Midbrain (tissue), 1 donor: ENCODE results near the gene MPPED1.

Source experiments
- DNase-seq: peaks from one replicate; lab custom pipeline; 2025; lab: John Stamatoyannopoulos, UW

Gene MPPED1

DNA sequence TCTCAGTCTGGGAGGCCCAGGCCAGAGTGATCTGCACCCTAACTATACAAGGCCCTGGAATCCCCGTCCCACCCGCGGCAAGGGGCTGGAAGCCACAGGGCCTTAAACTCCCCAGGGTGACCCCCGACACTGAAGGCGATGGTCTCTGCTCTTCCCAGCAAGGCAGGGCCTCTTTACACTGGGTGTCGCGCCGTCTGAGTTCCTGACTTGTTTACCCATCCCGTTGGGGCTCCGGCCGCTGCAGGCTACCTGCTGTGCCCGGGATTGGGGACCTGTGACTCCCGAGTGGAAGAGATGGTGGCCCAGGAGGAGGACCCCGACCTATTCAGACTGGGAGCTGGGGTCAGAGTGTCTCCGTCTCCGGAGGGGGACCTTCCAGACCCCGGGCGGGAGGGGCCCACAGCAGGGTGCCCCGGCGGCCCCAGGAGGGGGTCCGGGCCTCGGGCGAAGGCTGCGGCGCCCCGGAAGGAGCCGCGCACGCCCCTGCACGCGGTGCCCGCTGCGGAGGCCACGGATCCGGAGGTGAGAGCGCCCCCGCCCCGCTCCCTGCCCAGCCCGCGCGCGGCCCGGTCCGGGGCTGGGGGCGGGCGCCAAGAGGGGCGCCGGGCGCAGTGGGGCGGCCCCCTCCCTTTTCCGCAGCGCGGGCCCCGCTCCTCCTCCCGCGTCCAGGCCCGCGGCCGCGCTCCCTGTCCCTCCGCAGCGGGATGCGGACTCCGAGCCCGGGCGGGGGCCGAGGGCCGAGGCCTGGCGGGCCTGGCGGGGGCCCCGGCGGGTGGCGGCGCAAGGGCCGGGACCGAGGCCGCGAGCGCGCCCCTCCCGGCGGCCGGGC is 560 bp upstream of the MPPED1 start:
- no peak for DNase-seq

DNA sequence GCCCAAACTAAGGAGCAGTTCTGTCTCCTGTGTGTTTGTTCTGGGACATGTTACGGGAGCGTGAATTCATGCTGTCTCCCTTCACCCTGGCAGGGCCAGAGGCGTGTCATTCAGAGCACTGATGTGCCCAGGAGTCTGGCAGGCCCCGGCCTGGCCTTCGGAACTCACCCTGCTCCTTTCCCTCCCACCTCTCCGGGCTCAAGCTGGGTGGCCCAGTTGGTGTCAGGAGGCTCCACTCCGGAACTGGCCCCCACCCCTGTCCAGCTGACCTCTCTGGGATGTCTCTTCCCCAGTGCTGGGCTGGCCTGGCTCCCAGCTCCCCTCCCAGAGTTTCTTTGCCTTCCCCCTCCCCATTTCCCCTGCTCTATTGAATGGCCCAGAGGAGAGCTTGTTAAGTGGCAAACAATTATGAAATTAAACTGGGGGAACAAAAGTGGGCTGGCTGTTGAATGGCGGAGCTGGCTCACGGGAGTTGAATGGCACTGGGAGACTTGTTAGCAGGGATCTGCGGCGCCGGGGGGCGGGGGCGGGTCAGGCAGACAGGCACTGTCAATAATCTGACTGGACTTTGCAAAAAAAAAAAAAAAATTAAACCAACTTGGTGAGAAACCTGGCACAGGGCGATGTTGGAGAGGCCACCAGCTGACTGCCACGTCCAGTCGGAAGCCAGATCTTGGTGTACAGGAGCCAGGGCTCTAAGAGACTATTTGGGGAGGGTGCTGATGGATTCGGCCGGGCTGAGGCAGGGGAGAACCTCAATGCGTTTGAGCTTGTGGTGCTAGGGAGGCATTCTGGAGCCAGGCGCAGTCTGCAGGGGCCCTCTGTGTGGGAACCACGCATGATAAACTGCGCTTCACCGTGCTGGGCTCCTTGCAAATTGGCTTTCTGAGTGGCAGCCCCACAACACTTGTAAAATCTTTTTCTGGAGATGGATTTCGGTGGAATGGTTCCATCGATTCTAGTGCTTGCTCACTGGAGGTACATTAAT is 1.3 kb downstream of the MPPED1 start:
- DNase-seq = no peak

DNA sequence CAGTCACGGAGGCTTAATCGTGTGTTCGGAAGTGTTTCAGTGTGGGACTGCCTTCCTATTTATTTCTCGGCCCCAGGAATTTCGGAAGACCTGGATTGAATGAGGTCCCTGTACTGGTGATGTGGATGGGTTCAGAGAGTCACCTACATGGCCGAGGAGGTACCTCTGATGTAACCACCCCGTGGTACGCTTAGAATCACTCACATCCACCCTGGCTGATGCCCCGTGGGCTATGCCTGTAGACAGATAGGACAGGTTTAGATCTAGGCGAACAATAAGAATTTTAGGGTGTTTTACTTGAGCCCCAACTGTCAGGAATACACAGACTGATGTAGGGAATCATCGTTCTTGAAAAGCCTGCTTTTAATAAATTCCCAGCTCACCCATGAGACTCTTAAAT is 2.0 kb downstream of the MPPED1 start:
- DNase-seq = no peak

DNA sequence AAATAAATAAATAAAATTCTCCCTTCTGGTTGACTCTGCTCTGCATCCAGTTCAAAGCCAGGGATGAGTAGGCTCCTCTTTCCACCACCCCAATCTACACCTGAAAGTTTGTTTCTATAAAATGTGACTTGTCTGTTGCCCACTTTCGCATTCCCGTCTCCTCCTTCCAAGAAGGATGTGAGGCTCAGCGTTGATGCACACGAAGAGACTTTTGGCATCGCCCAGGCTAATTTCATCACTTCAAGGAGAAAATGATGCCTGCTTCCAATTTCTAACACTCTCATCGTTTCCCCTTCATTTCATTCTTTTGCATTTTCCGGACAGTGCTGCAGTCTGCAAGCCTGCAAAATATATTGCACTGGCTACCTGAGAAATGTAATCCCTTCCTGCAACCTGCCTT is 3.9 kb downstream of the MPPED1 start:
- no peak for DNase-seq

DNA sequence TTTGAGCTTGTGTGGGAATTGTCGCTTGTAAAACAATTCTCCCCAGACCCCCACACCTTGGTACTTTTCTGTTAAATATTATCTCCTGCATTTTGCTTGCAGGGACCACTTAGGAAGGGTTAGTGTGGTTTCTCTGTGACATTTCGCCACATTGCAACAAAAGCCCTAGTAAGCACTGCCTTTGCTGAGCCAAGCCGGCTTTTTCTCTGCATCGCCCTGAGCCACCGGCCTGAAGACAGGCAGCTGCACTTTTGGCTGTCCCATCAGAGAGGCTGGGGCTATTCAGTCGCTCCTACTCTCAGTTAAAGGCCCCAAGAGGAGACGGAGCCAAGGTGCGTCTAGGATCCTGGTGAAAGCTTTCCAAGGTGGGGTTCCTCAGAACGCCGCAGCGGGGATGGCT is 5.7 kb downstream of the MPPED1 start:
- no peak for DNase-seq

DNA sequence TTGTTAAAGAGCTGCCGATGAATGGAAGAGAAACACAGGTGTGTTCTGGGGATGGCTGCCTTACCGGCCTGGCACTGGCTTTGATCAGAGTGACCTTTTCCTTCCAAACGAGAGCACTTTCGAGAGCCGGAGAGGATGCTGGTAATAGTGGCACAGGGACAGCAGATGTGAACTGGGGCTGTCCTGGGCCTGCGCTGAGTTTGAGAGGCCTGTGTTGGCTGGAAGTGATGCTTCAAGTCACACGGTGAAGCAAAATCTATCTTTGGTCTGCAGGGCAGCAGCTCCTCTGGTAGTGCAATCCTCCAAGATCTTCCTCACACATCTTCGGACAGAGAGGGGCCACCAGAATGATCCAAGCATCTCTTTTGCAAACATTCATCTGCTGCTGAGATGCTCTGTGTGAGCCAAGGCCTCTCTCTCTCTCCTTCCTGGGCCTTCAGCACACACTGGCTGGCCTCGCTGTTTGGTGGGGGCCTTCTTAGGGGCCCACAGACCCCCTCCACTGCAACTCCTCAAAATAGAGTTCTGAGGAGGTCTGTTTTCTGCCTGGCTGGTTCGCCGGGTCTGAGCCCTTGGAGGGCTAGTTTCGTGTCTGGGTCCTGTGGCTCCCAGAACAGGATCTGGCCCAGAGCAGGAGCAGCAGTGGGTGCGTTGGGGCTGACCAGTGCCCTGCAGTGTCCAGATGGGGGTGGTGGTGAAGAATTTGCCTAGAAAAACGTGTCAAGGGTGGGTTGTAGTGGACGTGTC is 6.4 kb downstream of the MPPED1 start:
- DNase-seq = no peak

DNA sequence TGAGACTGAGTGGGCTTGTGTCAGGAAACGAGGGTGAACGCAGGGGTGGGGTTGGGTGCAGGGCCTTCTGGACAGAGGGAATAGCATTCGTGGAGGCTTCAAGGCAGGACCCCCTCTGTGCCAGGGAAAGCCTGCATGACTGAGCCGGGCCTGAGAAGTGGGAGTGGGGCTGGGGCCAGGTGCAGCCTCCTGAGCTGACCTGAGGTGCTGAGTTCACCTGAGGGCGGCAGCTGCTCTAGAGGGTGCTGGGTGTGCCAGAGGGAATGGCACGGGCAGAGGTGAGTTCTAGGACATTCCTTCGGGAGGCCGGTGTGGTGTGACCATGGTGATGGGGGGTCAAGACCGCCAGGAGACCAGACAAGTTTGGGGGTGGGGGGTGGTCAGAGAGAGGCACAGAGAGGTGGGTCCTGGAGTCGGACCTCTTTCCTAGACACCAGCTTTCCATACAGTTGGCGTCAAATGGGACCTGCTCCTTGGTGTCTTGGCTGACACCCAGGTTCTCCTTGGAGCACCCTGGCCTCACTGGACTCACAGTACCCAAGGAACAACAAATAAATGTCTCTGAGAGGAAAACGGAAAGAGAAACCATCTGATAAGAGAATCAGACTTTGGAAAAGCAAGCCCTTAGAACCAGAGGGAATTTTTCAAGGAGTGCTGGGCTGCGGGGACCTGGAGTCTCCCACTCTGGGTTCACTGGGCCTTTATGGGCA is 7.7 kb downstream of the MPPED1 start:
- DNase-seq = no peak

DNA sequence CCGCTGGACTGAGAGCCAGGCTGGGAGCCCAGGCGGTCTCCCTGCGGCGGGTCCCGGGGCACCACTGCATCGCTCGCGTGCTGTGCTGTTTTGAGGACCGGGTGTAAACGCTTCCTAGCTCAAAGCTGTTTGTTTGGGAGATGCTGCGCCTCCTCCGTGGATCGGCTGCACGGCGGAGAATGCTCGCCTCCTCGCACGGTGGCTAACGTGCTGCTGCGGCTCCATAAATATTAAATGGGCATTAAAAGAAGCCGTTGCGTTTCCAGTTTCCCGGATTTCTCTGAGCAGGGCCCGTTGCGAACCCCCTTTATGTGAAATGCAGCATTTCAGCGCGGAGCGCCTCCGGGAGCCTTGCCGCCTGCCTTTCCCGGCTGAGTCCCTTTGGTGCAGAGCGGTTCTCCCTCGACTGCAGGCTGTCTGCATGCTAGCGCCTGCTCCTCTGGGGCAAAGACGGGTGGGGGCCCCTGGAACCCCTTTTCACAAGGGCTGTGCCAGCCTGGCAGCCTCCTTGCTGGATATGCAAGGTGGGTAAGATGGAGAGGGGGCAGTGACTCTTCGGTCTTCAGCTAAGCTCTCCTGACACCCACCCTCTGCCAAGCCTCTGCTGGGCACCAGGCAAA is 9.3 kb downstream of the MPPED1 start:
- DNase-seq = no peak

DNA sequence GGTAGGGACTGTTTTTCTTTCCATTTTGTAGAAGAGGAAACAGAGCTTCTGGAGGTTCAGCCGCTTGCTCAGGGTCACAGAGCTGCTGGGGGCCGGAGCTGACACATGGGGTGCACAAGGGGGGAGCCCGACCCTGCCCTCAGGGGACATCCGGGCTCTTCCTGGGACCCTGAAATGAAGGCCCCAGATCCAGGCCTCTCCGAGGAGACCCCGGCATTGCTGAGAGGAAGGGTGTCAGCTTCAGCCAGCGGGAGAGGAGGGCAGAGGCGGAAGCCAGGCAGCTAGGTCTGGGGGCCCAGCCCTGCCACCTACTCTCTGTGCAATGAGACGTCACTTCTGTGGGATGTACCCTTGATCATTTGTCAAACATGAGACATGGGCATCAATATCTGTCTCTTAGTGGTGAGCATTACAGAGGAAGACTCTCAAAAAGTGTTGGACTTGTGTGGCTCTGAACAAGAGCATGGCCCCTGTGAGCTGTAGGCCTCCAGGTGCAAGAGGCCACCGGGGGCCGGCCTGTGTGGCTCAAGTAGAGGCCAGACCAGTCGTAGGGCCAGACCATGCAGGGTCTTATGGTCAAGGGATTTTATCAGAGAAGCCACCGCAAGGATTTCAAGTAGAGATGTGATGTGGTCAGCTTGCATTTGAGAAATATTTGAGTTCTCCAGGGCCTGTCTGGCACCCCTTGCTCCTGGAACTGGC is 10.3 kb downstream of the MPPED1 start:
- no peak for DNase-seq

DNA sequence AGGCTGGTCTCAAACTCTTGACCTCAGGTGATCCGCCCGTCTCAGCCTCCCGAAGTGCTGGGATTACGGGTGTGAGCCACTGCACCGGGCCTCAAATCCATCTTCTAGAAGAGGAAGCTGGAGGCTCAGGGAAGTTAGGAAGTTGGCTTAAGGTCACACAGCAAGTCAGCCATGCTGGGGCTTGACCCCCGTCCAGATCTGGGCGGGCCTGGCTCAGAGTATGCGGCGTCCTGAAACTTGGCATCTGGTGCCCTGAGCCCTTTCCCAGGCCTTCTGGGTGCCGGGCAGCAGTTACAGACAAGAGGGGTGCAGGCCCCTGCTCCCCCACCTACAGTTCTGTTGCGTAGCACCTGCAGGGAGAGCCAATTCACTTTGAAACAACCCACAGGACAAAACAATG is 11.2 kb downstream of the MPPED1 start:
- DNase-seq = no peak

DNA sequence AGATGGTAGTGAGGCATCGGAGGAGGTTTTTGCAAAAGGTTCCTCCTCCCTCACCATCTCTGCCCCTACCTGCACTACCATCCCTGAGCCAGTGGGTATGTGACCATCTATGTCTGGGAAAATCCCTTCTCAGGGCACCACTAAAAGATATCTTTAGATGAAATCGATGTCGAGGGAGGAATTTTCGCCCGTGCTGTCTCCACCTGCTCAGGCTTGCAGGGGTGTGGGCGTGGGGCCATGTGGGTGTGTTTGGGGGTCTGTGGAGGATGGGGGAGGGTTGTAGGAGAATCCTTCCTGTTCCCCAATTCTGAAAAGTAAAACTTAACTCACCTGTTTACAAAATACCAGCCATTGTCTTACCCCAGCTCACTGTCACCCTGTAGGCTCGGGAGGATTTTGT is 12.4 kb downstream of the MPPED1 start:
- DNase-seq = no peak

DNA sequence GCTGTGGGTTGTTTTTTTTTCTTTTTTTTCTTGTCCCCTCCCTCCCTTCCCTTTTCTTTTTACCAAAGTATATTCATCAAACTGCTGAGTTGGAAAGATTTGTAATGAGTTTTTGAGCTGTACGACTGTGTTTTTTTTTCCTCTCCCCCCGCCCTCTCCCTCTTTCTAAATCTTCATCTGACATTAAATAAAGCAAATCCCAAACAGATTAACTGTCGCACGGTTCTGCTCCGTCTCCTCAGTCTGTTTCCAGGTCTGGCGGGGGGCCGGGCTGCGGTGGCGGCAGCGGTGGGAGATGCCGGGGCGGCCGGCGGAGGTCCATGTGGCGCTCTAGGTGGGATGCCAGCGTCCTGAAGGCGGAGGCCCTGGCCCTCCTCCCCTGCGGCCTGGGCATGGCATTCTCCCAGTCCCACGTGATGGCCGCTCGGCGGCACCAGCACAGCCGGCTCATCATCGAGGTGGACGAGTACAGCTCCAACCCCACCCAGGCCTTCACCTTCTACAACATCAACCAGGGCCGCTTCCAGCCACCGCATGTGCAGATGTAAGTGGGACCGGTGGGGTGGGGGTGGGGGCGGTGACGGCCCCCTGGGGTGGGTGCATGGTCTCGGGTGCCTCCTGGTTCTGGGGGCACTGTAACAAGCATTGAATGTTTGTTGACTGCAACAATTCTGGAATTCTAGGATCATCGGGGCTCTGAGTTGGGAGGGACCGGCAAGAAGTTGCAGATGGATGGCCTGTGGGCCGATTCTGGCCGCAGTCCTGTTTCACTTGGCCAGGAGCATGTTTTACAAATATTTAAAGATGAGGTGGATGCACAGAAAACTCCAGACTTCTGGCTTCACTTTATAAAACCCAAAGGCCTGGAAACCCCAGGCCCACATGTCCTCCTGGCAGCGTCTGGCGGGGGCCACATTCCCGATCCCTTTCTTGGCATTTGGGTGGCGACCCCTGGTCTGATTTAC is 13.1 kb downstream of the MPPED1 start:
- no peak for DNase-seq

DNA sequence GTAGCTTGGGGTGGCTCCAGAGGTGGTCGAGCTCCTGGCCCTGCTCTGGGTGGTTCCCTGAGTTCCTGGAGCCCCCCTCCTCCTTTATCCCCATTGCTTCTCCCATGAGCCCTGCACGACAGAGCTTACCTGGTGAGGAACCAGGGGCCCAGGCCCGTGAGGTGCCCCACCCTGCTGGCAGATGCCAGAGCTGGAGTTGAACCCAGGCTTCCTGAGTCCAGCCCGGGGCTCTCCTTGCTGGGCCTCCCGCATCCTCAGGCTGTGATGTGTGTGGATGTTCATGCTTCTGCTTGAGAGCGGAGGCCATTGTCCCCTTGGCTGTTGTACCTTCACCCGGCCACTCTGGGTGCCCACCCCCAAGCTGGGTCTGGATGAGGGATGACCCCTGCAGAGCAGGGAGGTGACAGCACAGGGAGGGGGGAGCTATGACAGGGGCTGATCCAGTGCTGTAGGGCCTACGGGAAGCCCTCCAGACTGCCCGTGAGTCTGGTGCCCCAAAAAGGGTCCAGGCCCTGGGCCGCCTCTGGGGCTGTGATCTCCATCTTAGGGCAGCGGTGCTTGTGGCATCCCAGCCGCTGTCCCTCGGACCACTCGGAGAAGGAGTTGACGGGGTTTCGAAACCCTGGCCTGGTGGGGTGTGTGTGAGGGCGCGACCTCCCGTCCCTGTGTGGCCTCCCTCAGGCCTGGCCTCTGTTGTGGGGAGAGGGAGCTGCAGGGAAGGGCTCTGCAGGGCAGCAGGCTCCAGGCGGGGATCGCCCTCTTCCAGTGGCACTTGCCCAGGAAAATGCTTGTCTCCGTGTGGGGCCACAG is 14.4 kb downstream of the MPPED1 start:
- DNase-seq = no peak

DNA sequence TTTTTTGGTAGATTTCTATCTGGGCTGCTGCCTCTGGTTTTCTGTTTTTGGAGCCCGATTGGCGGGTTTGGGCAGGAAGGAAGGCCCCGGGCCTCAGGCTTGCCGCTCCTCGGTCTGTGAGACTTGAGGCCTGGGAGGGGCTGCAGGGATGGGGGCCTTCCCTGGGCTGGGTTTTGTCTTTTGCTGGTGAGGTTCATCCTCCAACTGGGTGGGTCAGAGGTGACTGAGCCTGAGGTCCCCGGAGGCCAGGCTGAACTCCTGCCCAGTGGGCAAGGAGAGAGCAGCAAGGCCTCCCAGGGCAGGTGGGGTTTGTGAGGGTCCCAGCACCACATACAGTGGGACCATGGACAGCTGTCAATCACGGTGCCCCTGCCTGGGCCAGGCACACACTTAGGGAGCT is 15.0 kb downstream of the MPPED1 start:
- no peak for DNase-seq

DNA sequence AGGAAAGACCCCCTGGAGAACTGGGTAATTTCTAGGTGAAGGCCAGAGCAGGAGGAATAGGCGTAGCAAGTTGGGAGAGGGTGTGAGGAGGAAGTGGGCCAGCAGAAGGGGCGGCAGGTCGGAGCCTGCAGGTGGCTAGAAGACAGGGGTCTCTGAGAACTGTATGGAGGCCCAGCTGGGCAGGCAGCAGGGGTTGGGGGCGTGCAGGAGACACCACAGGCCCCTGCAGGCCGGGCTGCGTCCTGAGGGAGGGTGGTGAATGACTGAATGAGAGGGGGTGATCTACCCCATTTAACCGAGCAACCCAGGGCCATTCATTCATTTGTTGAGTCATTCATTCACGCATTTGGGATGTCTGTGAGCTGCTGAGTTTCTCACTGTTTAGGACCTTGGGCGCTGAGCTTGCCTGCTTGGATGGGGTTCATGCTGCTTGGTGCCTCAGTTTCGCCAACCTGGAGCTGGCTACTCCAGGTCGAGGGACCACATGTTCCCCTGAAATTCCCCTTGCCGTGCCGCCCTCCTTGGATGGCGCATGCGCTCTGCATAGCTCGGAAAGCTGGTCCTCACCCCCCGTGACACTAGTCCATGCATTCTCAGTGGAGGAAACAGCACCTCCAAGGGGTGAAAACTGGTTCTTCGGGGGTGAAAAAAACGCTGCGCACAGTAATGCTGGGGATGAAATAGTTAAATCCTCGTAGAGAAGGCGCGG is 15.6 kb downstream of the MPPED1 start:
- no peak for DNase-seq

DNA sequence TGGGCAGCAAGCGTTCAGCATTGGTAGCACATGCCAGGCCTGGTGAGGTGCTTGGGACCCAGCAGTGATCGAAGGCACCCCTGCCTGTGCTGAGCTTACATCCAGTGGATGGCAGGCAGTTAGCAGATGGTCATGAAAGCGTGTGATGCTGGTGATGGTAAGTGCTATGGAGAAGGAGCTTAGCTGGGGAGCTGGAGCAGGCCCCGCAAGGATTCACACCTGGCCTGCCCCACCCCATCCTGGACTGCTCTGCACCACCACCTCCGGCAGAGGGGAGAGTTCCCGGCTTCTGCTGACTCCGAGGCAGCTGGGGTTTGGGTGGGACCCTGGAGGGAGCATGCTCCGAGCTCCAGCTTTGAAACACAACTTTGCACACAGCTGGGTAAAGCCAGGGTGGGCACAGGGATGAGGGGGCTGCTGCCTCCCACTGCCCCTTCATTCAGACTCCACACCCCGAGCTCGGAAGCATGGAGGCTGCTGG is 16.2 kb downstream of the MPPED1 start:
- DNase-seq = no peak

DNA sequence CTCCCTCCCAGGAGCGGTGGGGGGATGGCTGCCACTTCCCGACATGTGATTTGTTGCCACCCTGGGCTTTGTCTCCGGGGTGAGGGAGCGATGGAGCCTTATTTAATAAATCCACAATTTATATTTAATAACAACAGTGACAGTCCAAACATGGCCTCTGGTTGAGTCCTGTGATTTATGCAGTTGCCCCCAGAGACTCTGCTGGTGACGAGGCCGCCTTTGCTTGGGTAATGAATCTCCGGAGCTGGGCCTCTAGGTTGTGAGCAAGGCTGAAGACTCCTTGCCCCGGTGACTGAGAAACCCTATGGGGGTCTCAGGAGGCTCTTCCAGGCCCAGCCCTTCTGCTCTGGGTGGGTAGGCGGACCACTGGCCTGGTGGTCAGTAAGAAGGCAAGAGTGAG is 16.7 kb downstream of the MPPED1 start:
- DNase-seq = no peak

DNA sequence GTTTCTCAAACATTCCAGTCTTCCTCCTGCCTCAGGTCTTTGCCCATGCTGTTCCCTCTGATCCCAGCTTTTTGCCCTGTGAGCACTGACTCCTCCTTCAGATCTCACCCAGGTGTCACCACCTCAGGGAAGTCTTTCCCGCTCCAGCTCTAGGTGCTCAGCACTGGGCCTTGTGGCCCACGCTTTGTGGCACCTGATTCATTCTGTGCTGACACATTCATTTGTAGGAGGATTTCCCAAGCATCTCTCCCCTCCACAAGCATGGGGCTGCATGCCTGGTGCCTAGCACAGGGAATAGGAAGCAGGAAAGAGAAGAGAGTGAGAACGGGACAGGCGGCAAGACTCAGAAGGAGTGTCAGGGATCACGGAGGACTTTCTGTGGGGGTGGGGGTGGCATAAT is 17.6 kb downstream of the MPPED1 start:
- DNase-seq = no peak
